Brain pericyte (primary cell): Measurements from ENCODE around the gene TNFRSF1B.
"Not testable (repeated sequence)": the region's sequence is repeated elsewhere in the genome, so short reads cannot be mapped to it uniquely, and the experiment has no call there.

Source experiments
- DNase-seq: peaks from one replicate; pipeline ENCODE4 v3.0.0-alpha.2; 2012; ENCODE audit warnings: low read depth, low spot score

Gene TNFRSF1B

DNA sequence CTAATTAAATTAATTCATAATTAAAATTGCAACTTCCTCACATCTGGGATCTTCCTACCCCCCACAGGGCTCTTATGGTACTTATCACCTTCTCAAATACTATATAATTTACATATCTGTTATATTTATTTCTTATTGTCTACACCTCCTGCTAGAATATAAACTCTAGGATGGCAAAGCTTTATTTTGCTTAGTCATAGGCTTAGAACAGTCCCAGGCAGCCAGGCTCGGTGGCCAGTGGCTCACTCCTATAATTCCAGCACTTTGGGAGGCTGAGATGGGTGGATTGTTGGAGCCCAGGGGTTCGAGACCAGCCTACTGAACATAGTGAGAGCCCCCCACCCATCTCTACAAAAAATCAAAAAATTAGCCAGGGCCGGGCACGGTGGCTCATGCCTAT is 53.0 kb downstream of the TNFRSF1B start:
- no peak for DNase-seq

GRCh38 chr1:12220890-12221289 is 54.1 kb downstream of the TNFRSF1B start:
- DNase-seq, result no peak

- DNase-seq, result not testable (repeated sequence)
These were observed 55.9 kb downstream of the TNFRSF1B start for GRCh38 chr1:12222700-12223099.

- DNase-seq, result not testable (repeated sequence)
These were observed 57.3 kb downstream of the TNFRSF1B start for GRCh38 chr1:12224092-12224491.

DNA sequence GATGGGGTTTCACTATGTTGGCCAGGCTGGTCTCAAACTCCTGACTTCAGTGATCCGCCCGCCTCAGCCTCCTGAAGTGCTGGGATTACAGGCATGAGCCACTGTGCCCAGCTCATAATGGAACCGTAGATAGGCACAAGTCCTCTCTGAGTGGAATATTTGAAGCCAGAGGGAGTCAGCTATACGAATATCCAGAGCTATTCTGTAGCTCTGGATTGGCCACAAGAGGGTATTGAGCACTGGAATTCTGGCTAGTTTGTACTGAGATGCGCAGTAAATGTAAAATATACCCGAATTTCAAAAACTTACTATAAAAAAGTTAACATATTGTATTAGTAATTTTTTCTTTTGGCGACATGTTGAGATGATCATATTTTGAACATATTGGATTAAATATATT is 62.2 kb downstream of the TNFRSF1B start:
- DNase-seq, result no peak

DNA sequence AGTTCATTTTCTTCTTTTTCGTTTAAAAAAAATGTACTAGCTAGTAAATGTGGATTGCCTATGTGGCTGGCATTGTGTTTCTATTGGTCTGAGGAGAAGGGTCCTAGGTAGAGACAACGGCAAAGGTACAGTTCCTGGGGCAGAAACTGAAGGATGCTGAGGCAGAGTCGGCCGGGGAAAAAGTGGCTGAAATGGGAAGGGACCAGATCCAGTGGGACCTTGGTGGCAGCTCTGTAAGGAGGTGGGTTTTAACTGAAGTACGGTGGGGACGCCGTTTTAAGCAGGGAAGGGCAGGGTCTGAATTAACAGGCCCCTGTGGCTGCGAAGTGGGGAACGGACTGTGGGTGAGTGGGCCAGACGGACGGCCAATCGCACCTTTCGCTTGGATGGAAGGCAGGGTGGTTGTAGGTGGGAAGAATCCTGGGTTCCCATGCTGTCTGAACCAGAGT is 62.6 kb downstream of the TNFRSF1B start:
- DNase-seq, result no peak

- DNase-seq, result no peak
These were observed 63.2 kb downstream of the TNFRSF1B start, which contains the start of gene VPS13D for GRCh38 chr1:12229835-12230548. TSS of gene VPS13D (plus strand) at chr1:12230030. CDS start at chr1:12234267, 4,237 bp downstream.

GRCh38 chr1:12230549-12231275 is 63.9 kb downstream of the TNFRSF1B start:
- DNase-seq, result no peak

- DNase-seq, result no peak
These were observed 64.4 kb downstream of the TNFRSF1B start for GRCh38 chr1:12231276-12231595.

GRCh38 chr1:12232221-12232620 is 65.4 kb downstream of the TNFRSF1B start:
- no peak for DNase-seq

GRCh38 chr1:12244078-12244477 is 77.3 kb downstream of the TNFRSF1B start:
- DNase-seq, result no peak

DNA sequence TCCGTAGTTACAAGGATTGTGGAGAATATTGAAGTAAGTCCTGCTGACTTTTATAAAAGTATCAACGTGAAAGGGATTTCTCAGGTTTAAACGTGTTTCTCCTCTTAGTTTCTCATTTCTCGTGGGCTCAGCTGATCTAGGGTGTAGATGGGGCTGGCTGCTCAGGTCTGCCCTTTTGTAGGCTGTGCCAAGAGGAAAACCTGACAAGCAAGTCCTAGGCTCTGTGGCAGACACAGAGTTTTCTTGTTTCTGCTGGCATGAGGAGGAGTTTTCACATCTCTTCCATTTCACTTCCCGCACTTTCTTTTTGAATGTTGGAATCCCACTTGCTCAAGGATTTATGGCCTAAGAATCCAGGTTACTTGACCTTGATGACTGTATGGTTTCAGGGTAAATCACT is 77.8 kb downstream of the TNFRSF1B start:
- DNase-seq, result no peak

DNA sequence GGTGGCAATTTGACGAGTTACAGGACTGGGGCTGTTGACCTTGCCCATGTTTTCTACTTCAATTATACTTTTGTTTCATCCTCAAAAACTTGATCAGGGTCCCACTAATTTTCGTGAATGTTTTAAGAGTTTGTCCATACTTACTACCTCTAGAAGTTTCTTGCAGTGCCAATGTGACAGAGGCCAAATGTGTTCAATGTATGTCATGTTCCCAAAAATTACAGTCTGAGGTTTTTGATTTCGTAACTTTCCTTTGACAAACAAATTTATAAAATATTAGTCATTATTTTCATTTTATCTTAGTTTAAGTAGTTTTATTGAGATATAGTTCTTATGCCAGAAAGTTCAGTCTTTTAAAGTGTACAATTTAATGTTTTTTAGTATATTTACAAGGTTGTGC is 78.3 kb downstream of the TNFRSF1B start:
- no peak for DNase-seq

DNA sequence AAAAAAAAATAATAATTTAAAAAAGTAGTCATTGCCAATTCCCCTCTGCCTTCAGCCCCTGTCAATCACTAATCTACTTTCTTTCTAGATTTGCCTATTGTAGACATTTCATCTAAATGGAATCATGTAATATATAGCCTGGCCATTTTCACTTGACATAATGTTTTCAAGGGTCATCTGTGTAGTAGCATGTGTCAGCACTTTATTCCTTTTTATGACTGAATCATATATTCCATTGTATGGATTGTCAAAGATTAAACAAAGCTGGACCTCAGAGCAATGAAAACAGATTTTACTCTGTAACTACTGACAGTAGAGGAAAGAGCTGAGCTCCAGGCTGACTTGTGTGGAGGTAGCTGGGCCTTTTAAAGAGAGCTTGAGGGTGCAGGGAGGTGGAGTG is 78.9 kb downstream of the TNFRSF1B start:
- no peak for DNase-seq

GRCh38 chr1:12246584-12246983 is 79.8 kb downstream of the TNFRSF1B start:
- no peak for DNase-seq

DNA sequence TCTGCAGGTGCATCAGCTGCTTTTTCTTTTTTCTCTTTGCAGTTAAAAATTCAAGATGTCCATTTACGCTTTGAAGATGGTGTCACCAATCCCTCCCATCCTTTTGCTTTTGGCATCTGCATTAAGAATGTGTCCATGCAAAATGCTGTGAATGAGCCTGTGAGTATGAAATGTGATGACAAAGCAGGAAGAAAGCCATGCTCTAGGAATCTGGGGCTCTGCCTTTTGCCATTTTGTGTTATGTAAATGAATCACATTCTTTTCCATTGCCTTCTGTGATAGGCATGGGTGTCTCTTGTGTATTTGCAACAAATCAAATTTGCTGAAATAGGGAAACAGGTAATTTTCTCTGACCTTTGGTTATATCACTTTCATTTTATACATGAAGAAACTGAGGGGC is 82.4 kb downstream of the TNFRSF1B start:
- DNase-seq, result no peak

GRCh38 chr1:12249748-12250147 is 83.0 kb downstream of the TNFRSF1B start:
- DNase-seq, result no peak

GRCh38 chr1:12251442-12251841 is 84.7 kb downstream of the TNFRSF1B start:
- no peak for DNase-seq

DNA sequence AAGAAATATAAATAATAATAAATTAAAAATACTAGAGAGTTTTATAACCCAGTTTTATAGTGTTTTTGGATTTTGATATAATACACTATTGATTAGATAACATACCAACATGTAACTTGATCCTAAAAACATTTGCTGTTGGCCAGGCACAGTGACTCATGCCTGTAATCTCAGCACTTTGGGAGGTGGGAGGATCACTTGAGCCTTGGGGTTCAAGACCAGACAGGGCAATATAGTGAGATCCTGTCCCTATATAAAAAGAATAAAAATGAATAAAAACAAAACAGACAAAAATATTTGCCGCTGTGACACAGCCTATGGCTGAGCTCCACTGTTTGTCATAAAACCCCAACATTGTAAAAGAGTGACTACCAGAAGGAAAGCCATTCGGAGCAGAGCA is 89.1 kb downstream of the TNFRSF1B start:
- DNase-seq, result no peak

DNA sequence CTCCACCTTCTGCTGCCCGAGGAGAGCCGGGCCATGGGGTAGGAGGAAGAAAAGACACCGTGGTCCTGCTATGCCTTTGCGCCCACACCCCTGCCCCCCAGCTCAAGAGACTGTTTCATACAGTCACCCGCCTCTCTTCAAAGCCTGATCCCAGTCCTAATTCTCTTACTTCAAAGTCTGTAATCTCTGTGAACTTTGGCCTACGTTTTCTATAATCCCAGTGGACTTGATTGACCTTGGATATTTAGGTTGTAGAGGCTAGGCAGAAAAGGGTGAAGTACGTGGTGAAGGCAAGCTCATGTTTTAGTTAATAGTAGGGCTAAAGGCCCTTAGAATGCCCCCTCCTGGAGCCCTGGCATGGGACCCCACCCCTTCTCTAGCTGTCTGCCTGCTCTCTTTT is 91.5 kb downstream of the TNFRSF1B start:
- DNase-seq, result no peak
